ENCODE measurements around the gene NOC4L. TPM values are rescaled to one million over a fixed set of nuclear protein-coding genes. Genes with fewer than 3 reads are reported as not detected.

The NOC4L gene
- total RNA-seq, 1 donor from 2014 or later: 15.8 TPM

DNA sequence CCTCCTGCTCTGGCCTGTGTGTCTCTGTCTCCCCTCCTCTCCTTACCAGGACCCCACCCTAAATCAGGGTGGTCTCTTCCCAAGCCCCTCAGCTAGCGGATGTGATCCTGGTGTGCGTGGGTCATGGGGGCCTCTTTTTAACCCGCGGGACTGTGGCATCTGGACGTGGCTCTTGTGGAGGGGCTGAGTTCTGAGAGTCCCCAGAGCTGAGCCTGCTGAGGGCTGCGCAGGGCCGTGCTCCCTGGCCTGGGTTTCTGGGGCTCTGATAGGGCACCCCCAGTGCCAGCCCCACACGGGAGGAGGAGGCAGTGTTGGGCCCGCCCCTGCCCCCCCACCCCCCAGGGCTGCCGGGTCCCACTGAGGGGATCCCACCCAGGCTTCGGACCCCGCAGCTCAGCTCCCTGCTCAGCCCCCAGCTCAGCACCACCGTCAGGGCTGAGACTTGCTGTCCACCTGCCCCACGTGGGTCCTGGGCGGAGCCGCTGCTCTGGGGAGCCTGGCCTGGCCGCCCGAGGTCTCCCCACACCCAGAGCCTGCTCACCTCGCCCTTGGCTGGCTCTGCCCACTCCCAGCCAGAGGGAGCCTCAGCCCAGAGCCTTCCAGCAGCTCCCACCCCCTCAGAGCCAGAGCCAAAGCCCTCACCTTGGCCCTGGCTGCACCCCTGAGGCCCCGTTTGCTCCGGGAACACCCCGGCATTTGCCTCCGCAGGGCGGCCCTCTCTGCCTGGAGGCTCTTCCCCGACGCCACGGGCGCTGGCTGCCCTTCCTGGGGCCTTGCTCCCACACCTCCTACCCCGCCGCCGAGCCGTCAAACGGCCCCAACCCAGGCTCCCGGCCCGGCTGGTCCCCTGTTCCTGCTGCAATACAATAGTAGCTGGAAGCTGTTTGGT lies 31.5 kb downstream of the NOC4L start:
- peaks cover 73% of the 10 kb centered on the region for H3K27me3 ChIP-seq (ENCODE audit: low read depth)
- no peak for ATAC-seq

DNA sequence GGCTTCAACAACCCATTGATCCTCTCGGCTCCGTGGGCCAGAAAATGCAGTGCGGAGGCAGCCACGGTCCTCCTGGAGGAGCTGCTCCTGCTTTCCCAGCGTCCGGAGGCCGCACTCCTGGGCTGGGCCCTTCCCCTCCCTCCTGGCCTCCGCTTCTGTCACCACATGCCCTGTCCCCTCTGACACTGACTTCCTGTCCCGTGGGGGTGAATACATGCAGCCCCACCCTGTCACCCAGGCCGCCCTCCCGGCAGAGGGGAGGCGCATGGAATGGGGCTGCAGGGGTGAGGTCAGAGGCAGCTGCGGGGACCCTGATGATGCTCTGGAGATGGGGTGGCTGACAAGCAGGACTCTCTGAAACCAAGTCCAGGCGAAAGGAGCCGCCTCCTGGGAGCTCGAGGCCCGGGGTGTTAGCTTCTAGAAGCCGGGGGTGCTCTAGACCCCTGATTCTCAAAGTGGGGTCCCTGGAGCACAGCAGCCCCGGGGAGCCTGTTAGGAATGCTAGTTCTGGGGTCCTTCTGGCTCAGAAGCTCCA lies 32.2 kb downstream of the NOC4L start:
- Histone ChIP-seq H3K9me3 (no peaks in the 10 kb centered on the region), H3K27ac (no peak overlapping the region), H3K36me3 (no peaks in the 10 kb centered on the region), H3K27me3 (ENCODE audit: low read depth) (peaks cover 67% of the 10 kb centered on the region), H3K4me1 (no peaks in the 10 kb centered on the region), H3K4me3 (no peak overlapping the region)
- DNase-seq: no peak
- no peak for ATAC-seq
- intact Hi-C loops (cut with DNase I): no loop called here
- TF ChIP-seq, protein P1, sequence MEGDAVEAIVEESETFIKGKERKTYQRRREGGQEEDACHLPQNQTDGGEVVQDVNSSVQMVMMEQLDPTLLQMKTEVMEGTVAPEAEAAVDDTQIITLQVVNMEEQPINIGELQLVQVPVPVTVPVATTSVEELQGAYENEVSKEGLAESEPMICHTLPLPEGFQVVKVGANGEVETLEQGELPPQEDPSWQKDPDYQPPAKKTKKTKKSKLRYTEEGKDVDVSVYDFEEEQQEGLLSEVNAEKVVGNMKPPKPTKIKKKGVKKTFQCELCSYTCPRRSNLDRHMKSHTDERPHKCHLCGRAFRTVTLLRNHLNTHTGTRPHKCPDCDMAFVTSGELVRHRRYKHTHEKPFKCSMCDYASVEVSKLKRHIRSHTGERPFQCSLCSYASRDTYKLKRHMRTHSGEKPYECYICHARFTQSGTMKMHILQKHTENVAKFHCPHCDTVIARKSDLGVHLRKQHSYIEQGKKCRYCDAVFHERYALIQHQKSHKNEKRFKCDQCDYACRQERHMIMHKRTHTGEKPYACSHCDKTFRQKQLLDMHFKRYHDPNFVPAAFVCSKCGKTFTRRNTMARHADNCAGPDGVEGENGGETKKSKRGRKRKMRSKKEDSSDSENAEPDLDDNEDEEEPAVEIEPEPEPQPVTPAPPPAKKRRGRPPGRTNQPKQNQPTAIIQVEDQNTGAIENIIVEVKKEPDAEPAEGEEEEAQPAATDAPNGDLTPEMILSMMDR (IDR thresholded peaks at IDR 0.05): no peak

More for the DNA sequence above, 31.5 kb downstream of the NOC4L start:
- no peak overlapping the region for H3K27ac ChIP-seq
- TF ChIP-seq, protein P1 (IDR thresholded peaks at IDR 0.05): no peak
- no peaks in the 10 kb centered on the region for H3K9me3 ChIP-seq
- intact Hi-C loops (cut with DNase I): no loop called here
- no peaks in the 10 kb centered on the region for H3K36me3 ChIP-seq
- no peaks in the 10 kb centered on the region for H3K4me1 ChIP-seq
- DNase-seq: no peak
- H3K4me3 ChIP-seq: no peak overlapping the region

DNA sequence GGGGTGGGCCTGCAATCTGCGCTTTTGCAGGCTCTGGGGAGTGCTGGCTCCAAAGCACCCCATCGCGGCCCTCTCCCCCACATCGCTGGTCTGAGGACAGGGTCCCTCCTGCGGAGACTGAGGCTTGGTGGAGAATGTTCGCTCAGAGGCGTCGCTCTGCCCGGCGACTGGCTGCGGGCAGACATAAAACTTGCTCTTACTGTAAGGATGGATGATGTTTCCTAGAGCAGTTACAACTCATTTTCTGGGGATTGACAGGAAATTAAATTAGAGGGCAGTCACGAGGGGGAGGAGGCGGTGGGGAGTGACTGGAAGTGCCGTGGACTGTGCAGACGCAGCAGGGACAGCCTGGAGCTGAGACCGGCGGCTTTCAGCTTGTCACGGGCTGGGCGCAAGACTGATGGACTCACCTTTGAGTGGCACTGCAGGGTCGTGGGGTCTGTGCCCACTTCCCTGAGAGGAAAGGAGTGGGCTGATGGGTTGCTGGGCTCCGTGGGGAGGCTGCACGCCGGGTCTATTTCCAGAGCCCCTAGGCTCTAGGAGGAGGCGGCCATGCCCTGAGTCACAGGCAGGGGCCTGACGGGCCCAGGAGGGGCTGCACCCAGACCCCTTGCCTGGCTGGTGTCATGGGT lies 32.8 kb downstream of the NOC4L start:
- intact Hi-C loops (cut with DNase I): no loop called here

DNA sequence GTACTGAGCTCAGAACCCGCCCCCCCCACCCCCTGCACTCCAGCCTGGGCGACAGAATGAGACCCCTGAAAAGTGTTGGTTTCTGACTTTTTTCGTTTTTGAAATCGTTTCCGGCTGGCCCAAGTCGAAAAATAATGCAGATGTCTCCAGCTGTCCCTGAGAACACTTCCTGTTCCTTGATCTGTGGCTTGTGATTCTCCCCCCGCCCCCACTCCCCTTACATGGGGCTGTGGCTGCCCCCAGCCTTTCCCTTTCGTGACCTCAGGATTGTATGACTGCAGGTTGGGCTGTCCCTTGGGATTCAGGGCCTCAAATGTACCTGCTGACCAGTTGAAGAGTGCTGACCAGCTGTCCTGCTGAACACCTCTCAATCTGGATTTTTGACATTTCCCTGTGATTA lies 34.1 kb downstream of the NOC4L start:
- DNase-seq (no peak), ATAC-seq (no peak)
- Histone ChIP-seq H3K4me1 (no peaks in the 10 kb centered on the region), H3K4me3 (no peak overlapping the region), H3K9me3 (no peaks in the 10 kb centered on the region), H3K36me3 (no peaks in the 10 kb centered on the region), H3K27ac (no peak overlapping the region), H3K27me3 (ENCODE audit: low read depth) (peaks cover 53% of the 10 kb centered on the region)
- intact Hi-C loops (cut with DNase I): no loop called here
- TF ChIP-seq, protein P1 (IDR thresholded peaks at IDR 0.05): no peak

More for the DNA sequence above, 32.8 kb downstream of the NOC4L start:
- Histone ChIP-seq H3K36me3 (no peaks in the 10 kb centered on the region), H3K4me3 (no peak overlapping the region), H3K4me1 (no peaks in the 10 kb centered on the region), H3K9me3 (no peaks in the 10 kb centered on the region), H3K27ac (no peak overlapping the region), H3K27me3 (ENCODE audit: low read depth) (peaks cover 61% of the 10 kb centered on the region)
- TF ChIP-seq, protein P1 (IDR thresholded peaks at IDR 0.05): no peak
- no peak for ATAC-seq
- DNase-seq: no peak

DNA sequence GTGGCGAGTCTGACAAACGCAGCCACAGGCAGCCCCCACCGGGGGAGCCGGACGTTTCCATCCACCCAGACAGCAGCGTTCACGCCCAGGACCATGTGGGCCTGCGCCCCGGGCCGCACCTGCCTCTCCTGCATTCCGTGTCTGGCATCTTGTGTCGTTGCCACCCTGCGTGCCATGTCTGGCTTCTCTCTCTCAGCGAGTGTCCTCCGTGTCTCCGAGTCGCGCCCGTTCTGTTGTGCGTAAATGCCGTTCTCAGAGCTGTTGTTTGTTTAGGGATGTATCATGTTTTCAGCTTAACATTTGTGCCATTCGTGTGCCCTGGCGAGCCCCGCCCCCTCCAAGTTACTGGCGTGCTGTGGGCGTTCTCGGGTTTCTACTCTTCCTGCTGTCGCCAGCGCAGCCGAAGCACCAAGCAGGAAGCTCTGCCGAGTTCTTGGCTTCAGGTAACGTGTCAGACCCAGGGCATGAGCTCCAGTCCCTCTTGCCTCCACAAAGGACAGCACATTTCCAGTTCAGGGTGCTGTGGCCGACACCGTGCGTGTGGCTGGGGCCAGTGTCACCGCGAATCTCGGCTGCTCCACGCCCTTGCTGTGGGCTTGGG lies 34.6 kb downstream of the NOC4L start:
- H3K9me3 ChIP-seq: no peaks in the 10 kb centered on the region
- TF ChIP-seq, protein P1 (IDR thresholded peaks at IDR 0.05): no peak
- no peak overlapping the region for H3K4me3 ChIP-seq
- H3K36me3 ChIP-seq: no peaks in the 10 kb centered on the region
- peaks cover 49% of the 10 kb centered on the region for H3K27me3 ChIP-seq (ENCODE audit: low read depth)
- no peaks in the 10 kb centered on the region for H3K4me1 ChIP-seq
- DNase-seq (no peak), ATAC-seq (no peak)
- intact Hi-C loops (cut with DNase I): no loop called here
- no peak overlapping the region for H3K27ac ChIP-seq
